ENCODE results near the gene LIN7B. TPM values are rescaled to one million over a fixed set of nuclear protein-coding genes. Genes with fewer than 3 reads are reported as not detected.

Gene LIN7B
- total and polyA plus RNA-seq, 9 of the 15 experiments (the other 6 are each of a cell fraction or from before 2014, with no cell fraction given) = 0.89 to 15.7 (median 4.0) TPM

- TF ChIP-seq NKRF (IDR thresholded peaks at IDR 0.05; ENCODE audit: borderline replicate concordance) (peak; percentile 65; the same call in 1 of the 2 replicates), MTA1 (IDR thresholded peaks at IDR 0.05; ENCODE audit: borderline replicate concordance) (peak; percentile 76), ZNF311 (CRISPR knock-in tag; IDR thresholded peaks at IDR 0.05) (no peak), CREM (IDR thresholded peaks at IDR 0.05; ENCODE audit: low read depth) (peak; percentile 43; the same call in 1 of the 2 replicates), NONO (IDR thresholded peaks at IDR 0.05; ENCODE audit: low read depth in 2 of 2, low read length in 1 of 2) (no peak), EZH2 (IDR thresholded peaks at IDR 0.05; ENCODE audit: borderline replicate concordance, low read depth, low read length) (no peak), MLX (CRISPR knock-in tag; conservative IDR thresholded peaks at IDR 0.05) (0 out of 4 replicates have a peak, but pooled peaks of 1 of the 2 experiments have one; percentile 44), SMARCC2 (IDR thresholded peaks at IDR 0.05; ENCODE audit: low read depth) (no peak), RUNX1 (IDR thresholded peaks at IDR 0.05; ENCODE audit: low read depth) (0 out of 2 replicates have a peak, but pooled peaks have one; percentile 9), MTF1 (CRISPR knock-in tag; IDR thresholded peaks at IDR 0.05; ENCODE audit: borderline replicate concordance) (no peak), BRD4 (IDR thresholded peaks at IDR 0.05) (no peak), ZNF239 (CRISPR knock-in tag; IDR thresholded peaks at IDR 0.05) (no peak), ZBTB17 (CRISPR knock-in tag; IDR thresholded peaks at IDR 0.05) (no peak), TRIM28 (IDR thresholded peaks at IDR 0.05) (peak; percentile 15; the same call in 1 of the 2 replicates), LCOR (CRISPR knock-in tag; IDR thresholded peaks at IDR 0.05) (no peak), NCOA1 (IDR thresholded peaks at IDR 0.05; ENCODE audit: low read depth) (peak; percentile 55; the same call in 1 of the 2 replicates), TAF1 (IDR thresholded peaks at IDR 0.05; ENCODE audit: control insufficient read depth, extremely low read depth, insufficient read depth, low read length, severe bottlenecking) (peak; percentile 62), YBX1 (IDR thresholded peaks at IDR 0.05) (no peak), MCM2 (IDR thresholded peaks at IDR 0.05; ENCODE audit: low read depth) (no peak), GTF2E2 (tag; IDR thresholded peaks at IDR 0.05) (peak; percentile 21; the same call in 1 of the 2 replicates), HNRNPH1 (optimal IDR thresholded peaks at IDR 0.05; ENCODE audit: low read depth, low read length) (no peak), KDM2B (CRISPR knock-in tag; IDR thresholded peaks at IDR 0.05) (no peak), ZNF212 (CRISPR knock-in tag; IDR thresholded peaks at IDR 0.05) (no peak), CBFA2T3 (IDR thresholded peaks at IDR 0.05) (no peak; the same call in 1 of the 2 replicates), ZNF384 (IDR thresholded peaks at IDR 0.05; ENCODE audit: low read depth, low read length) (no peak), ZFP36 (IDR thresholded peaks at IDR 0.05; ENCODE audit: low read depth, low read length, partially characterized antibody) (peak; percentile 1), FOXK2 (conservative IDR thresholded peaks at IDR 0.05 in 1 of 2, IDR thresholded peaks at IDR 0.05 in 1 of 2; ENCODE audit: low read depth in 2 of 2) (peak; percentile 45 to 70; a peak in 3 of 4 replicates), ASH1L (IDR thresholded peaks at IDR 0.05; ENCODE audit: borderline replicate concordance, low read depth, partially characterized antibody) (no peak), DPF2 (IDR thresholded peaks at IDR 0.05) (no peak; the same call in 1 of the 2 replicates)
Measured at GRCh38 chr19:49155005-49155819, 41.0 kb downstream of the LIN7B start, which contains the start of gene HRC (continued).
